Left ventricle myocardium inferior (tissue), 1 donor: Measurements from ENCODE around the gene PIK3C2B. TPM values are rescaled to one million over a fixed set of nuclear protein-coding genes. Genes with fewer than 3 reads are reported as not detected.

Source experiments
- DNase-seq: peaks from one replicate; pipeline ENCODE4 v3.0.0-alpha.2; 2020
- H3K27ac ChIP-seq: fragments of 200-600 bp; replicated peaks from 2 replicates; pipeline ENCODE4 v1.8.0; 2021
- H3K27me3 ChIP-seq: fragments of 200-600 bp; 2 replicates; pipeline ENCODE4 v1.8.0; 2021; ENCODE audit warnings: low read depth
- H3K36me3 ChIP-seq: fragments of 200-600 bp; 2 replicates; pipeline ENCODE4 v1.8.0; 2021
- H3K4me1 ChIP-seq: fragments of 200-600 bp; 2 replicates; pipeline ENCODE4 v1.8.0; 2021
- H3K4me3 ChIP-seq: fragments of 200-600 bp; 2 replicates; pipeline ENCODE4 v1.8.0; 2021; ENCODE audit warnings: mild to moderate bottlenecking, moderate library complexity
- H3K9me3 ChIP-seq: fragments of 200-600 bp; replicated peaks from 2 replicates; pipeline ENCODE4 v1.8.0; 2021
- intact Hi-C: fragments of 100-400 bp; cut with micrococcal nuclease; formaldehyde crosslinking; loops from one replicate; pipeline ENCODE4 v1.11.0; 2022
- total RNA-seq: library from RNA; stranded (reverse); fragmentation: NEBNext Ultra II Directional; extraction: Animal tissue kit (Norgen Biotek cat#: 25700); gene quantifications from one replicate; pipeline ENCODE4 v1.2.1, GENCODE V29; 2021
- TF ChIP-seq, protein P1 (sequence below): fragments of 200-600 bp; IDR thresholded peaks from 2 replicates; pipeline ENCODE4 v1.8.0; 2021; ENCODE audit warnings: antibody characterized with exemption, mild to moderate bottlenecking, borderline replicate concordance
- donor health status: DM: no; HTN: yes; CAD: no; lungs with severe emphysema.

Gene PIK3C2B
- total RNA-seq, 1 donor from 2014 or later: 18.5 TPM

DNA sequence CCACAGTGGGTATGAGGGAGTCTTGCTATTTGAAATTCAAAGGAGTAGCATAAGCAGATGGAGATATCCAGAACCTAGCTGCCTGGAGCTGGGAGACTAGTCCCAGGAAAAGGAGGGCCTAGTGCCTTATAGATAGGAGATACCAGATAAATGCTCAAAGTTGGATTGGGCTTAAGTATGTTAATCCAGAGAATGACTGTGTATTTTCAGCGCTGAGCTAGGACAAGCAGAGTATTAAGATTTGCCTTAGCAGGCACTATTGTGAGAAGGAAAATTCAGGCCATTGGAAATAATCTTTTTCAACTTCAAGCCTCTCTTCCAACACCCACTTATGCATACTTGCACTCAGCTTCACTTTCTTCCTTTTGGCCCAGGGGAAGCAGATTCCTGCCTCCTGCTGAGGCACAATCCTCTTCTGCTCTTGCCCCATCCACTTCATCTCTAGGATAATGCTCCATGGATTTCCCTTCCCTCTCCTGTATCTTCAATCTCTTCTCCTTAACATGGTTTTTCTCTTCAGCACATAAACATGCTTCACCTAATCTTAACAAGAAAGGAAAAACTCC, 21.1 kb downstream of the PIK3C2B start:
- Histone ChIP-seq H3K4me3 (no peak overlapping the region), H3K4me1 (peaks cover 76% of the 10 kb centered on the region), H3K36me3 (no peaks in the 10 kb centered on the region), H3K27ac (peak overlapping the region; percentile 0), H3K9me3 (no peaks in the 10 kb centered on the region), H3K27me3 (no peaks in the 10 kb centered on the region)
- intact Hi-C loops: no loop called here
- TF ChIP-seq, protein P1, sequence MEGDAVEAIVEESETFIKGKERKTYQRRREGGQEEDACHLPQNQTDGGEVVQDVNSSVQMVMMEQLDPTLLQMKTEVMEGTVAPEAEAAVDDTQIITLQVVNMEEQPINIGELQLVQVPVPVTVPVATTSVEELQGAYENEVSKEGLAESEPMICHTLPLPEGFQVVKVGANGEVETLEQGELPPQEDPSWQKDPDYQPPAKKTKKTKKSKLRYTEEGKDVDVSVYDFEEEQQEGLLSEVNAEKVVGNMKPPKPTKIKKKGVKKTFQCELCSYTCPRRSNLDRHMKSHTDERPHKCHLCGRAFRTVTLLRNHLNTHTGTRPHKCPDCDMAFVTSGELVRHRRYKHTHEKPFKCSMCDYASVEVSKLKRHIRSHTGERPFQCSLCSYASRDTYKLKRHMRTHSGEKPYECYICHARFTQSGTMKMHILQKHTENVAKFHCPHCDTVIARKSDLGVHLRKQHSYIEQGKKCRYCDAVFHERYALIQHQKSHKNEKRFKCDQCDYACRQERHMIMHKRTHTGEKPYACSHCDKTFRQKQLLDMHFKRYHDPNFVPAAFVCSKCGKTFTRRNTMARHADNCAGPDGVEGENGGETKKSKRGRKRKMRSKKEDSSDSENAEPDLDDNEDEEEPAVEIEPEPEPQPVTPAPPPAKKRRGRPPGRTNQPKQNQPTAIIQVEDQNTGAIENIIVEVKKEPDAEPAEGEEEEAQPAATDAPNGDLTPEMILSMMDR: no peak
- no peak for DNase-seq

DNA sequence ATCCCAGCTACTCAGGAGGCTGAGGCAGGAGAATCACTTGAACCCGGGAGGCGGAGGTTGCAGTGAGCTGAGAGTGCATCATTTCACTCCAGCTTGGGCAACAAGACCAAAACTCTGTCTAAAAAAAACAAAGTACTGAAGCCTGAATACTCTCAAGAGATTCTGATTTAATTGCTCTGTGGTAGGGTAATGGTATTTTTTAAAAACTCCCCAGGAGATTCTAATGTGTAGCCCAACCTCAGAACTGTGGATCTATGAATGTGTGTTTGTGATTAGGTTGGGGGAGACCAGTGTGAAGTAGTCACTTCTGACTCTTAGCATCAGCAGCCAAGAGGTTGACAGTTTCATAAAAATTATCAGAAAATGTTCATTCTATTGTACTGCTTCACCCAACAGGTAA, 21.9 kb downstream of the PIK3C2B start:
- no peak for DNase-seq
- Histone ChIP-seq H3K36me3 (no peaks in the 10 kb centered on the region), H3K4me3 (no peak overlapping the region), H3K27me3 (no peaks in the 10 kb centered on the region), H3K27ac (no peak overlapping the region), H3K4me1 (peaks cover 76% of the 10 kb centered on the region), H3K9me3 (no peaks in the 10 kb centered on the region)
- TF ChIP-seq, protein P1: no peak
- intact Hi-C loops: no loop called here

DNA sequence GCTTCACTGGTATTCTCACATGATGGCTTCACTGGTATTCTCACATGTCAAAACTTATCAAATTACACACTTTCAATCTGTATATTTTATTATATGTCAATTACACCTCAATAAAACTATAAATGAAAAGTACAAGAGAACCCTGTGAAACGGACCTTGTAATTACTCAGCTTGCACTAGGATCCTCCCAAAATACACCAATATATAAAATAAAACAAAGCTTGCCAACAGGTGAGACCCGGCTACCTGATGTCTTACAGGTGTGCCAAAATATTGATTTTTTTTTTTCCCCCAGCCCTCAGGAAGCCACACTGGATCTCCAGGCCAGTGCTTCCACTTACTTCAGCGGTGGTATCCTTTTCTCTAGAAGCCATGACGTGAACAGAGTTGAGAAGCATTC, 22.9 kb downstream of the PIK3C2B start:
- TF ChIP-seq, protein P1: no peak
- Histone ChIP-seq H3K36me3 (no peaks in the 10 kb centered on the region), H3K27ac (no peak overlapping the region), H3K4me3 (no peak overlapping the region), H3K27me3 (no peaks in the 10 kb centered on the region), H3K4me1 (peaks cover 76% of the 10 kb centered on the region), H3K9me3 (no peaks in the 10 kb centered on the region)
- DNase-seq: no peak
- intact Hi-C loops: no loop called here

DNA sequence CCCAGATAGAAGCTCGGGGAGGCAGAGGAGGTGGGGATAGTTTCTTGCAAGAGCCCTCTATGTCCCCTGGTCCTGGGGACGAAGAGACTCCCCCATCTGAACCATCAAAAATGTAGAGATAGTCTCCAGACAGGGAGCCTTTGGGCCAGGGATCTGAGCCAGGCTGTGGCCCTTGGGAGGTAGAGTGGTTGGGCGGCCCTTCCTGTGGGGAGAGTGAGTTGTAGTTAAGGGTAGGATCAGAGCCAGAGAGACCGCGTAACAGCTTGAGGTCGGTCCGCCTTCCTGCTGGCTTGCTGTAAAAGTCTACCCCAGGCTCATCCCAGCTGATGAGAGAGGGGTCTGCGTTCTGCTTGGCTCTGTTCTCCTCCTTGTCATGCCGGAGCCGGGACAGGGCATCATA, 25.3 kb downstream of the PIK3C2B start:
- no peak overlapping the region for H3K4me3 ChIP-seq
- H3K36me3 ChIP-seq: no peaks in the 10 kb centered on the region
- H3K9me3 ChIP-seq: no peaks in the 10 kb centered on the region
- TF ChIP-seq, protein P1: no peak
- peak overlapping the region; percentile 97 for H3K27ac ChIP-seq
- H3K27me3 ChIP-seq: no peaks in the 10 kb centered on the region
- H3K4me1 ChIP-seq: peaks cover 76% of the 10 kb centered on the region
- intact Hi-C loops: no loop called here
- DNase-seq: peak; percentile 49

DNA sequence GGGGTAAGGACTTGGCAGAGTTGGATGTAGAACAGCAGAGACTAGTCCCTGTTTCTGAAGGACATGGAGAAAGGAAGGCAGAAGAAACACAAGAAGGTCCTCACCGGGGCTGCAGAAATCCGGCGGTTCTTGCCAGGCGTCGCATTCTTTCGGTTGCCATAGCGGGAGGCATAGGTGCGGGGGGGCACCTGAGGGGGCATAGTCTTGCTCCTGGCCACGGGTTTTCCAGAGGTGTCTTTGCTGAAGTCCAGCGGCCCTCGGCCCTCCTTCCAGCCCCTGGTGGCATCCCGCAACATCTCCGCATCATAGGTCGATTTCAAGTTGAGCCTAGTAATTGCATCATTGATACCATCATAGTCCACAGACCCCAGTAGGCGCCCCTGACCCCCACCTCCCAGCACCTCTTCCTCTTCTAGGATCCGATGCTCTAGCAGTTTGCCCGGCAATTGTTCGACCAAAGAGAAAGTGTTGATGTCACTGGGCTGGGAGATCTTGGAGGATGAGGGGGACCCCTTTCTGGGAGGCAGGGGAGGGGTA, 25.8 kb downstream of the PIK3C2B start:
- H3K9me3 ChIP-seq: no peaks in the 10 kb centered on the region
- TF ChIP-seq, protein P1: no peak
- intact Hi-C loops: no loop called here
- H3K27ac ChIP-seq: peak overlapping the region; percentile 97
- peaks cover 76% of the 10 kb centered on the region for H3K4me1 ChIP-seq
- H3K4me3 ChIP-seq: no peak overlapping the region
- H3K36me3 ChIP-seq: peaks cover 1% of the 10 kb centered on the region
- no peak for DNase-seq
- no peaks in the 10 kb centered on the region for H3K27me3 ChIP-seq
